H1 (cell line): ENCODE results near the gene PROCR. TPM values are rescaled to one million over a fixed set of nuclear protein-coding genes. Genes with fewer than 3 reads are reported as not detected.

Source experiments
- CTCF ChIA-PET: fragments of 300-600 bp; sonication (Branson Sonifier 250); formaldehyde crosslinking; loops from one replicate; lab custom pipeline; 2021; ENCODE audit not compliant: partially characterized antibody; lab: Charles Lee
- POLR2A ChIA-PET: fragments of 300-600 bp; sonication (Branson Sonifier 250); formaldehyde crosslinking; loops from one replicate; lab custom pipeline; 2021; ENCODE audit warnings: inconsistent platforms; ENCODE audit not compliant: partially characterized antibody; lab: Charles Lee
- DNase-seq, 2 experiments: peaks; one replicate each; pipeline versions ENCODE4 v3.0.0 to v3.0.0-alpha.2; 2010 to 2022; ENCODE audit warnings: low spot score in 2 of 2, low read depth in 1 of 2, mixed read lengths in 1 of 2
- FAIRE-seq: peaks from 2 replicates; lab custom pipeline; 2011; peaks lifted over from hg19 to GRCh38; lab: Jason Lieb, UNC
- H2AFZ ChIP-seq: 2 replicates; pipeline ENCODE4 v1.8.1; 2012; ENCODE audit warnings: low read length, inconsistent platforms
- H2AK5ac ChIP-seq: 2 replicates; pipeline ENCODE4 v1.6.1; 2013; ENCODE audit warnings: low read depth, low read length
- H2BK120ac ChIP-seq: replicated peaks from 2 replicates; pipeline ENCODE3; 2013; ENCODE audit warnings: low read depth, low read length, inconsistent platforms
- H2BK12ac ChIP-seq: 2 replicates; pipeline ENCODE4 v1.6.1; 2013; ENCODE audit warnings: low read depth, low read length
- H2BK15ac ChIP-seq: 2 replicates; pipeline ENCODE4 v1.6.1; 2013; ENCODE audit warnings: low read length
- H2BK20ac ChIP-seq: 2 replicates; pipeline ENCODE4 v1.6.1; 2013; ENCODE audit warnings: low read length
- H2BK5ac ChIP-seq: 2 replicates; pipeline ENCODE4 v1.6.1; 2013; ENCODE audit warnings: low read depth, low read length
- H3K14ac ChIP-seq: 2 replicates; pipeline ENCODE4 v1.6.1; 2013; ENCODE audit warnings: inconsistent platforms; ENCODE audit not compliant: insufficient read length
- H3K18ac ChIP-seq: 2 replicates; pipeline ENCODE4 v1.6.1; 2013; ENCODE audit warnings: low read length; ENCODE audit errors: extremely low read depth
- H3K23ac ChIP-seq: 2 replicates; pipeline ENCODE4 v1.6.1; 2013; ENCODE audit warnings: inconsistent platforms; ENCODE audit not compliant: insufficient read length
- H3K23me2 ChIP-seq: 2 replicates; pipeline ENCODE4 v1.6.1; 2013; ENCODE audit warnings: low read depth, low read length
- H3K27ac ChIP-seq: 2 replicates; pipeline ENCODE4 v1.6.1; 2011; ENCODE audit warnings: low read depth, low read length, inconsistent platforms
- H3K27me3 ChIP-seq, 4 experiments: replicated peaks in 1 of 4; 1 replicate in 1 of 4; 2 replicates in 3 of 4; pipeline versions ENCODE4 v1.6.1 to v1.8.1; 2011 to 2013; ENCODE audit warnings: low read length in 3 of 4, mild to moderate bottlenecking in 3 of 4, inconsistent platforms in 2 of 4, mixed read lengths in 2 of 4, moderate library complexity in 1 of 4; ENCODE audit not compliant: control insufficient read depth in 3 of 4, insufficient read depth in 3 of 4; ENCODE audit errors: extremely low read depth in 1 of 4
- H3K36me3 ChIP-seq, 4 experiments: 2 replicates each; pipeline versions ENCODE4 v1.6.1 to v1.8.1; 2011 to 2013; ENCODE audit warnings: mild to moderate bottlenecking in 4 of 4, low read length in 3 of 4, moderate library complexity in 2 of 4, control low read depth in 1 of 4, inconsistent platforms in 1 of 4; ENCODE audit not compliant: insufficient read depth in 4 of 4, control insufficient read depth in 2 of 4
- H3K4ac ChIP-seq: replicated peaks from 2 replicates; pipeline ENCODE3; 2013; ENCODE audit warnings: low read length, low read depth, mixed read lengths, inconsistent platforms; ENCODE audit not compliant: insufficient read length
- H3K4me1 ChIP-seq, 4 experiments: replicated peaks in 1 of 4; 1 replicate in 1 of 4; 2 replicates in 3 of 4; pipeline versions ENCODE4 v1.6.1 to v1.8.1; 2011 to 2013; ENCODE audit warnings: low read length in 3 of 4, inconsistent platforms in 2 of 4, mixed read lengths in 1 of 4; ENCODE audit not compliant: insufficient read depth in 4 of 4, control insufficient read depth in 3 of 4
- H3K4me2 ChIP-seq, 2 experiments: 2 replicates each; pipeline versions ENCODE4 v1.6.1 to v1.8.1; 2011 to 2013; ENCODE audit warnings: low read depth in 2 of 2, low read length in 2 of 2, control low read depth in 1 of 2, inconsistent platforms in 1 of 2, mild to moderate bottlenecking in 1 of 2; ENCODE audit not compliant: insufficient read depth in 1 of 2
- H3K4me3 ChIP-seq, 4 experiments: fragments of 200-600, 300-600 bp in 1 of 4; sonication (generic), shearing (Covaris generic), sonication (Bioruptor Twin) in 1 of 4; 2 replicates each; pipeline versions ENCODE4 v1.5.1 to v1.8.1; 2011 to 2016; ENCODE audit warnings: low read length in 4 of 4, low read depth in 3 of 4, control low read depth in 2 of 4, inconsistent platforms in 2 of 4, mild to moderate bottlenecking in 2 of 4, mixed read lengths in 1 of 4, moderate library complexity in 1 of 4; ENCODE audit not compliant: insufficient read depth in 2 of 4; ENCODE audit errors: extremely low read depth in 1 of 4
- H3K56ac ChIP-seq: replicated peaks from 2 replicates; pipeline ENCODE3; 2013; ENCODE audit warnings: low read depth, mild to moderate bottlenecking, mixed read lengths, low read length, inconsistent platforms; ENCODE audit not compliant: insufficient read length
- H3K79me1 ChIP-seq: 2 replicates; pipeline ENCODE4 v1.6.1; 2013; ENCODE audit warnings: low read depth, low read length, control low read depth
- H3K79me2 ChIP-seq, 2 experiments: 2 replicates each; pipeline versions ENCODE4 v1.6.1 to v1.8.1; 2012 to 2013; ENCODE audit warnings: low read length in 2 of 2, mild to moderate bottlenecking in 2 of 2, inconsistent platforms in 1 of 2; ENCODE audit not compliant: insufficient read depth in 2 of 2, control insufficient read depth in 1 of 2
- H3K9ac ChIP-seq, 4 experiments: replicated peaks in 1 of 4; 1 replicate in 1 of 4; 2 replicates in 3 of 4; pipeline versions ENCODE4 v1.6.1 to v1.8.1; 2011 to 2013; ENCODE audit warnings: low read depth in 3 of 4, low read length in 3 of 4, control low read depth in 2 of 4, mild to moderate bottlenecking in 2 of 4, moderate library complexity in 2 of 4, inconsistent platforms in 1 of 4; ENCODE audit errors: extremely low read depth in 1 of 4
- H3K9me3 ChIP-seq, 2 experiments: 2 replicates each; pipeline versions ENCODE4 v1.6.1 to v1.8.1; 2012 to 2013; ENCODE audit warnings: mild to moderate bottlenecking in 2 of 2, moderate library complexity in 2 of 2, control low read depth in 1 of 2, inconsistent platforms in 1 of 2, low read depth in 1 of 2, low read length in 1 of 2, mixed read lengths in 1 of 2; ENCODE audit not compliant: insufficient read depth in 2 of 2
- H4K20me1 ChIP-seq, 2 experiments: replicated peaks in 1 of 2; 2 replicates each; pipeline versions ENCODE3 to v1.8.1; 2011 to 2013; ENCODE audit warnings: inconsistent platforms in 2 of 2, low read length in 2 of 2, mild to moderate bottlenecking in 1 of 2; ENCODE audit not compliant: insufficient read depth in 2 of 2, control insufficient read depth in 1 of 2
- H4K5ac ChIP-seq: 2 replicates; pipeline ENCODE4 v1.6.1; 2013; ENCODE audit warnings: low read length, low read depth, mixed read lengths, inconsistent platforms; ENCODE audit not compliant: insufficient read length
- H4K8ac ChIP-seq: 2 replicates; pipeline ENCODE4 v1.8.0; 2013; ENCODE audit warnings: mild to moderate bottlenecking, moderate library complexity, low read length, inconsistent platforms; ENCODE audit not compliant: insufficient read depth; ENCODE audit errors: extremely low read depth
- H4K91ac ChIP-seq: replicated peaks from 2 replicates; pipeline ENCODE3; 2013; ENCODE audit warnings: low read length, mixed read lengths, inconsistent platforms; ENCODE audit not compliant: insufficient read length
- KDM1A ChIP-seq: fragments of 200-600, 300-600 bp; sonication (generic); IDR thresholded peaks from 2 replicates; pipeline ENCODE4 v1.7.1; 2016; ENCODE audit warnings: mild to moderate bottlenecking, low read length, borderline replicate concordance
- PHF8 ChIP-seq: fragments of 200-600 bp; sonication (generic); conservative IDR thresholded peaks from 2 replicates; pipeline ENCODE4 v1.7.1; 2012; ENCODE audit warnings: low read depth, mild to moderate bottlenecking, inconsistent platforms, low read length, moderate library complexity
- POLR2AphosphoS5 ChIP-seq: IDR thresholded peaks from 2 replicates; pipeline ENCODE4 v1.6.1; 2011; ENCODE audit warnings: low read depth, low read length
- polyA plus RNA-seq, 7 experiments: library from polyadenylated mRNA; depleted of rRNA in 3 of 7; stranded (reverse) in 5 of 7; unstranded in 2 of 7; fragments of >200 nt in 5 of 7; fragments of 200-250 nt in 2 of 7; gene quantifications; 1 replicate in 5 of 7; 2 replicates in 1 of 7; 4 replicates in 1 of 7; pipeline versions ENCODE4 v1.2.1 to v1.2.3, GENCODE V29; 2011 to 2013; ENCODE audit warnings: missing spikeins in 2 of 7, mixed read lengths in 2 of 7
- total RNA-seq: library from RNA; stranded (reverse); fragmentation: NEBNext Ultra II Directional; extraction: Animal tissue kit (Norgen Biotek cat#: 25700); gene quantifications from 2 replicates; pipeline ENCODE4 v1.2.1, GENCODE V29; 2021

The PROCR gene
- total and polyA plus RNA-seq, 2 of the 8 experiments (the other 6 are each of a cell fraction or from before 2014, with no cell fraction given) = 21.3 to 42.9 TPM

DNA sequence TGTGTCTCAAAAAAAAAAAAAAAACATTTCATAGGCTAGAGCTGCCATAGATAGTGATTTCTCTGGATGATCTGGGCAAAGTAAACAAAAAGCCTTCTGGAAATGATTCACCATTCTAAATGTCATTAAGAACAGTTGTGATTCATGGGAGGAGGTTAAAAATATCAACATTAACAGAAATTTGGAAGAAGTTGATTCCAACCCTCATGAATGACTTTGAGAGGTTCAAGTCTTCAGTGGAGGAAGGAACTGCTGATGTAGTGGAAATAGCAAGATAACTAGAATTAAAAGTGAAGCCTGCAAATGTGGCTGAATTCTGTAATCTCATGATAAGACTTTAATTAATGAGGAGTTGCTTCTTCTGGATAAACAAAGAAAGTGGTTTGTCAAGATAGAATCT is 27.9 kb downstream of the PROCR start:
- POLR2A ChIA-PET = no interaction called here

More for the DNA sequence above, 27.9 kb downstream of the PROCR start:
- no peaks in the 10 kb centered on the region for H3K23me2 ChIP-seq
- no peaks in the 10 kb centered on the region for H3K79me1 ChIP-seq
- CTCF ChIA-PET = no interaction called here
- H3K4me1 ChIP-seq = no peaks in the 10 kb centered on the region
- H4K5ac ChIP-seq = no peak overlapping the region
- H2BK15ac ChIP-seq = no peak overlapping the region
- no peak overlapping the region for H3K4me2 ChIP-seq
- no peaks in the 10 kb centered on the region for H3K79me2 ChIP-seq
- no peak overlapping the region for H4K91ac ChIP-seq
- DNase-seq (no peak), FAIRE-seq (no peak)
- H2BK20ac ChIP-seq = no peak overlapping the region
- H3K4ac ChIP-seq = no peak overlapping the region
- H3K27me3 ChIP-seq = no peaks in the 10 kb centered on the region
- H3K36me3 ChIP-seq = no peaks in the 10 kb centered on the region
- no peak overlapping the region for H2AFZ ChIP-seq
- no peak overlapping the region for H3K14ac ChIP-seq
- no peak overlapping the region for H3K27ac ChIP-seq
- no peak overlapping the region for H2AK5ac ChIP-seq
- H3K4me3 ChIP-seq = no peak overlapping the region
- H2BK12ac ChIP-seq = no peak overlapping the region
- TF ChIP-seq POLR2AphosphoS5 = no peak
- no peak for TF ChIP-seq PHF8
- no peak for TF ChIP-seq KDM1A
- H4K20me1 ChIP-seq = no peaks in the 10 kb centered on the region
- no peak overlapping the region for H3K56ac ChIP-seq
- peaks cover 8 to 18% of the 10 kb centered on the region in 2 experiments for H3K9me3 ChIP-seq
- H3K23ac ChIP-seq = no peak overlapping the region
- H4K8ac ChIP-seq = no peak overlapping the region
- no peak overlapping the region for H2BK120ac ChIP-seq
- no peak overlapping the region for H2BK5ac ChIP-seq
- H3K9ac ChIP-seq = no peak overlapping the region
- no peak overlapping the region for H3K18ac ChIP-seq
